Mucosa of stomach (tissue), 1 donor: ENCODE data around the gene COL19A1.
"Not testable (repeated sequence)": the region's sequence is repeated elsewhere in the genome, so short reads cannot be mapped to it uniquely, and the experiment has no call there.

Source experiments
- H3K27me3 ChIP-seq: one replicate; pipeline ENCODE4 v1.7.0; 2013; ENCODE audit warnings: mild to moderate bottlenecking, low read length; ENCODE audit not compliant: control insufficient read depth, insufficient read depth
- H3K36me3 ChIP-seq: one replicate; pipeline ENCODE4 v1.7.0; 2013; ENCODE audit warnings: low read length; ENCODE audit not compliant: control insufficient read depth, insufficient read depth
- H3K4me1 ChIP-seq: one replicate; pipeline ENCODE4 v1.7.0; 2013; ENCODE audit warnings: mild to moderate bottlenecking, low read length; ENCODE audit not compliant: control insufficient read depth, insufficient read depth
- H3K4me3 ChIP-seq: one replicate; pipeline ENCODE4 v1.7.0; 2013; ENCODE audit warnings: low read length
- H3K9ac ChIP-seq: one replicate; pipeline ENCODE4 v1.7.0; 2013; ENCODE audit warnings: mild to moderate bottlenecking, low read length, moderate library complexity
- H3K9me3 ChIP-seq: one replicate; pipeline ENCODE4 v1.7.0; 2013; ENCODE audit warnings: mild to moderate bottlenecking, low read length, moderate library complexity; ENCODE audit not compliant: control insufficient read depth
- donor health status: Pancreatic carcinoma.

The COL19A1 gene

GRCh38 chr6:69866351-69866769, at the start of gene COL19A1:
Gene COL19A1 (plus strand): TSS chr6:69866556. CDS start chr6:69879568, 13,012 bp downstream.
- Histone ChIP-seq H3K4me1 (peaks cover 8% of the 10 kb centered on the region), H3K36me3 (no peaks in the 10 kb centered on the region), H3K4me3 (peak within 1 kb of the TSS; percentile 15), H3K9me3 (no peaks in the 10 kb centered on the region), H3K27me3 (peaks cover 33% of the 10 kb centered on the region), H3K9ac (peak within 1 kb of the TSS; percentile 45)

GRCh38 chr6:69816569-69816968, 49.8 kb upstream of the COL19A1 start:
- Histone ChIP-seq H3K9ac (no peak overlapping the region), H3K27me3 (no peaks in the 10 kb centered on the region), H3K4me3 (no peak overlapping the region), H3K9me3 (no peaks in the 10 kb centered on the region), H3K4me1 (no peaks in the 10 kb centered on the region), H3K36me3 (no peaks in the 10 kb centered on the region)

GRCh38 chr6:69817358-69817757, 49.0 kb upstream of the COL19A1 start:
- no peak overlapping the region for H3K4me3 ChIP-seq
- H3K9me3 ChIP-seq = no peaks in the 10 kb centered on the region
- no peak overlapping the region for H3K9ac ChIP-seq
- H3K4me1 ChIP-seq = no peaks in the 10 kb centered on the region
- H3K36me3 ChIP-seq = no peaks in the 10 kb centered on the region
- H3K27me3 ChIP-seq = no peaks in the 10 kb centered on the region

GRCh38 chr6:69818223-69818930, 48.0 kb upstream of the COL19A1 start:
- H3K4me3 ChIP-seq = no peak overlapping the region
- H3K36me3 ChIP-seq = no peaks in the 10 kb centered on the region
- H3K27me3 ChIP-seq = no peaks in the 10 kb centered on the region
- no peaks in the 10 kb centered on the region for H3K4me1 ChIP-seq
- no peaks in the 10 kb centered on the region for H3K9me3 ChIP-seq
- no peak overlapping the region for H3K9ac ChIP-seq

GRCh38 chr6:69819138-69819537, 47.2 kb upstream of the COL19A1 start:
- Histone ChIP-seq H3K9ac (no peak overlapping the region), H3K36me3 (no peaks in the 10 kb centered on the region), H3K4me1 (no peaks in the 10 kb centered on the region), H3K4me3 (no peak overlapping the region), H3K9me3 (no peaks in the 10 kb centered on the region), H3K27me3 (no peaks in the 10 kb centered on the region)

GRCh38 chr6:69820018-69820417, 46.3 kb upstream of the COL19A1 start:
- no peaks in the 10 kb centered on the region for H3K36me3 ChIP-seq
- no peaks in the 10 kb centered on the region for H3K9me3 ChIP-seq
- no peaks in the 10 kb centered on the region for H3K27me3 ChIP-seq
- H3K9ac ChIP-seq = no peak overlapping the region
- no peak overlapping the region for H3K4me3 ChIP-seq
- H3K4me1 ChIP-seq = no peaks in the 10 kb centered on the region

GRCh38 chr6:69820438-69820837, 45.9 kb upstream of the COL19A1 start:
- H3K9ac ChIP-seq = no peak overlapping the region
- no peak overlapping the region for H3K4me3 ChIP-seq
- H3K9me3 ChIP-seq = no peaks in the 10 kb centered on the region
- no peaks in the 10 kb centered on the region for H3K27me3 ChIP-seq
- H3K36me3 ChIP-seq = no peaks in the 10 kb centered on the region
- no peaks in the 10 kb centered on the region for H3K4me1 ChIP-seq

GRCh38 chr6:69824355-69824754, 42.0 kb upstream of the COL19A1 start:
- H3K9me3 ChIP-seq, H3K4me1 ChIP-seq, H3K9ac ChIP-seq, H3K27me3 ChIP-seq, H3K4me3 ChIP-seq, H3K36me3 ChIP-seq: not testable (repeated sequence)

- peaks cover 3% of the 10 kb centered on the region for H3K4me1 ChIP-seq
- no peak overlapping the region for H3K4me3 ChIP-seq
- H3K36me3 ChIP-seq = no peaks in the 10 kb centered on the region
- no peaks in the 10 kb centered on the region for H3K9me3 ChIP-seq
- H3K9ac ChIP-seq = no peak overlapping the region
- no peaks in the 10 kb centered on the region for H3K27me3 ChIP-seq
These were observed 40.5 kb upstream of the COL19A1 start for GRCh38 chr6:69825904-69826303.

GRCh38 chr6:69827276-69827893, 39.0 kb upstream of the COL19A1 start:
- H3K27me3 ChIP-seq = no peaks in the 10 kb centered on the region
- H3K9ac ChIP-seq = no peak overlapping the region
- no peak overlapping the region for H3K4me3 ChIP-seq
- H3K36me3 ChIP-seq = no peaks in the 10 kb centered on the region
- peaks cover 3% of the 10 kb centered on the region for H3K4me1 ChIP-seq
- no peaks in the 10 kb centered on the region for H3K9me3 ChIP-seq

- Histone ChIP-seq H3K9me3 (no peaks in the 10 kb centered on the region), H3K4me3 (no peak overlapping the region), H3K36me3 (no peaks in the 10 kb centered on the region), H3K27me3 (no peaks in the 10 kb centered on the region), H3K4me1 (no peaks in the 10 kb centered on the region), H3K9ac (no peak overlapping the region)
These were observed 33.8 kb upstream of the COL19A1 start for GRCh38 chr6:69832558-69832957.

- Histone ChIP-seq H3K9ac (no peak overlapping the region), H3K4me3 (no peak overlapping the region), H3K9me3 (no peaks in the 10 kb centered on the region), H3K4me1 (no peaks in the 10 kb centered on the region), H3K36me3 (no peaks in the 10 kb centered on the region), H3K27me3 (no peaks in the 10 kb centered on the region)
These were observed 30.8 kb upstream of the COL19A1 start for GRCh38 chr6:69835414-69836179.
